Spleen (tissue), 7 donors: ENCODE measurements around the gene PLCH1.

Experiments used
- POLR2A ChIP-seq, 3 donors: fragments of 450-650 bp; IDR thresholded peaks; one replicate each; pipeline ENCODE4 v1.5.1; 2017; ENCODE audit warnings: antibody characterized with exemption in 3 of 3, mild to moderate bottlenecking in 1 of 3
- POLR2AphosphoS5 ChIP-seq, 3 donors: sonication (generic); formaldehyde crosslinking; IDR thresholded peaks; one replicate each; pipeline ENCODE4 v1.5.1; 2017; ENCODE audit warnings: antibody characterized with exemption in 3 of 3
- TF ChIP-seq, protein P1 (sequence below), 11 experiments: fragments of 200-600 bp in 7 of 11; fragments of 450-650 bp in 4 of 11; sonication (generic) in 4 of 11; IDR thresholded peaks in 8 of 11; conservative IDR thresholded peaks in 3 of 11; 1 replicate in 7 of 11; 2 replicates in 4 of 11; pipeline versions ENCODE4 v1.4.0 to v1.8.0; 2016 to 2021; ENCODE audit warnings: antibody characterized with exemption in 11 of 11, inconsistent platforms in 4 of 11, mild to moderate bottlenecking in 1 of 11
- donor health status: DM: no; HTN: no; CAD: no; lungs with moderate emphysema.
- donor health status: DM: no; HTN: no; CAD: no.
- donor health status: DM: no; HTN: no; CAD: no.

DNA sequence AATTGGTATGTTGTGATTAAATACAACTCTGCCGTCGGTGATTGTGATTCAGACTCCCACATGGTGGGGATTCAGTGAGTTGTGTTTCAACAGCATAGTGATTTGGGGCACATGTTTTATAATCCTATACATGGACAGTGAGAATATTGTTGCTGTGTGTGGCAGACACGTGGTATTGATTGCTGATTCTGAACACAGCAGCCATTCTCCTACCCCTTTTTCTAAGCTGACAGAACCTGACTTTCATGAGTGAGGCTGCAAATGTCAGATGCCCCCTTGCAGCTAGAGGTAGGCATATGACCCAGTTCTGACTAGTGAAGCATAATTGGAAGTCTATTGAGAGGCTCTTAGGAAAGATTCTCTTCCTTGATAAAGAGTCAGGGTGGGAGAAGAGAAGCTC is 296.3 kb downstream of the PLCH1 start:
- TF ChIP-seq, protein P1, sequence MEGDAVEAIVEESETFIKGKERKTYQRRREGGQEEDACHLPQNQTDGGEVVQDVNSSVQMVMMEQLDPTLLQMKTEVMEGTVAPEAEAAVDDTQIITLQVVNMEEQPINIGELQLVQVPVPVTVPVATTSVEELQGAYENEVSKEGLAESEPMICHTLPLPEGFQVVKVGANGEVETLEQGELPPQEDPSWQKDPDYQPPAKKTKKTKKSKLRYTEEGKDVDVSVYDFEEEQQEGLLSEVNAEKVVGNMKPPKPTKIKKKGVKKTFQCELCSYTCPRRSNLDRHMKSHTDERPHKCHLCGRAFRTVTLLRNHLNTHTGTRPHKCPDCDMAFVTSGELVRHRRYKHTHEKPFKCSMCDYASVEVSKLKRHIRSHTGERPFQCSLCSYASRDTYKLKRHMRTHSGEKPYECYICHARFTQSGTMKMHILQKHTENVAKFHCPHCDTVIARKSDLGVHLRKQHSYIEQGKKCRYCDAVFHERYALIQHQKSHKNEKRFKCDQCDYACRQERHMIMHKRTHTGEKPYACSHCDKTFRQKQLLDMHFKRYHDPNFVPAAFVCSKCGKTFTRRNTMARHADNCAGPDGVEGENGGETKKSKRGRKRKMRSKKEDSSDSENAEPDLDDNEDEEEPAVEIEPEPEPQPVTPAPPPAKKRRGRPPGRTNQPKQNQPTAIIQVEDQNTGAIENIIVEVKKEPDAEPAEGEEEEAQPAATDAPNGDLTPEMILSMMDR (IDR thresholded peaks at IDR 0.05 in 8 of 11, conservative IDR thresholded peaks at IDR 0.05 in 3 of 11), result no peak
- TF ChIP-seq POLR2AphosphoS5 (IDR thresholded peaks at IDR 0.05) (no peak), POLR2A (IDR thresholded peaks at IDR 0.05) (no peak)
